Vagina (tissue), 2 donors: ENCODE data around the gene HAAO.

Source experiments
- POLR2A ChIP-seq, 2 donors: fragments of 450-650 bp; IDR thresholded peaks; one replicate each; pipeline ENCODE4 v1.6.1; 2017; ENCODE audit warnings: antibody characterized with exemption in 2 of 2, mild to moderate bottlenecking in 2 of 2, moderate library complexity in 2 of 2
- POLR2AphosphoS5 ChIP-seq, 2 donors: sonication (generic); formaldehyde crosslinking; IDR thresholded peaks; one replicate each; pipeline ENCODE4 v1.9.0; 2017; ENCODE audit warnings: antibody characterized with exemption in 2 of 2, mild to moderate bottlenecking in 2 of 2, low read depth in 1 of 2; ENCODE audit not compliant: insufficient read depth in 1 of 2
- TF ChIP-seq, protein P1 (sequence below), 3 experiments: fragments of 450-650 bp in 2 of 3; fragments of 200-600 bp in 1 of 3; sonication (generic) in 1 of 3; IDR thresholded peaks; one replicate each; pipeline ENCODE4 v1.5.1; 2017 to 2019; ENCODE audit warnings: antibody characterized with exemption in 3 of 3, mild to moderate bottlenecking in 2 of 3, moderate library complexity in 2 of 3

DNA sequence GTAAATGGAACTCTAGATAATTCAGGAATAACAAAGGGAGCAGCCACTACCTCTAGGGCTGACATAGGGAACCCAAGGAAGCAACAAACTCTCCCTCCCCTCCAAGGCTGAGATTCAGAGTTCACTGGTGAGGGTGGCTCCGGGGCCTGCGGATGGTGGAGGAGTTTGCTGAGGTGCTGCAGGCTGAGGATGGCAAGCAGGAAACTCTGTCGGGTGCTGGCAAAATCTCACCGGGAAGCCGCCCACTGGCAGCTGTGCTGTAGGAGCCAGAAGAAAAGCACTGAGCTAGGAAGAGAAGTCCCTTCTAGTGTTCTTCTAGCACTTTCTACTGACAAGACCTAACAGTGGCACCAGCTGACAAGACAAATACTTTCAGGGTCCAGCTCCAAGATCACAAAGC lies 12.5 kb upstream of the HAAO start:
- TF ChIP-seq, protein P1, sequence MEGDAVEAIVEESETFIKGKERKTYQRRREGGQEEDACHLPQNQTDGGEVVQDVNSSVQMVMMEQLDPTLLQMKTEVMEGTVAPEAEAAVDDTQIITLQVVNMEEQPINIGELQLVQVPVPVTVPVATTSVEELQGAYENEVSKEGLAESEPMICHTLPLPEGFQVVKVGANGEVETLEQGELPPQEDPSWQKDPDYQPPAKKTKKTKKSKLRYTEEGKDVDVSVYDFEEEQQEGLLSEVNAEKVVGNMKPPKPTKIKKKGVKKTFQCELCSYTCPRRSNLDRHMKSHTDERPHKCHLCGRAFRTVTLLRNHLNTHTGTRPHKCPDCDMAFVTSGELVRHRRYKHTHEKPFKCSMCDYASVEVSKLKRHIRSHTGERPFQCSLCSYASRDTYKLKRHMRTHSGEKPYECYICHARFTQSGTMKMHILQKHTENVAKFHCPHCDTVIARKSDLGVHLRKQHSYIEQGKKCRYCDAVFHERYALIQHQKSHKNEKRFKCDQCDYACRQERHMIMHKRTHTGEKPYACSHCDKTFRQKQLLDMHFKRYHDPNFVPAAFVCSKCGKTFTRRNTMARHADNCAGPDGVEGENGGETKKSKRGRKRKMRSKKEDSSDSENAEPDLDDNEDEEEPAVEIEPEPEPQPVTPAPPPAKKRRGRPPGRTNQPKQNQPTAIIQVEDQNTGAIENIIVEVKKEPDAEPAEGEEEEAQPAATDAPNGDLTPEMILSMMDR (IDR thresholded peaks at IDR 0.05): no peak
- no peak for TF ChIP-seq POLR2A (IDR thresholded peaks at IDR 0.05)
- no peak for TF ChIP-seq POLR2AphosphoS5 (IDR thresholded peaks at IDR 0.05; ENCODE audit: insufficient read depth in 1 of 2, low read depth in 1 of 2)
